GM23338 (cell line): ENCODE measurements around the gene FAM131A. TPM values are rescaled to one million over a fixed set of nuclear protein-coding genes. Genes with fewer than 3 reads are reported as not detected.

Experiments used
- ATAC-seq: fragments of 200-7000 bp; cut with Tn5 transposase; 3 replicates; pipeline ENCODE4 v1.9.1; 2020
- DNase-seq: peaks from one replicate; pipeline ENCODE4 v3.0.0-alpha.2; 2015; ENCODE audit warnings: low spot score
- H2AFZ ChIP-seq: fragments of 200-600 bp; sonication (generic); 2 replicates; pipeline ENCODE4 v1.8.0; 2016; ENCODE audit warnings: antibody characterized with exemption, mild to moderate bottlenecking, moderate library complexity
- H3F3A ChIP-seq: fragments of 200-600 bp; sonication (generic); replicated peaks from 2 replicates; pipeline ENCODE4 v1.8.0; 2017; ENCODE audit warnings: antibody characterized with exemption, mixed run types, low read depth
- H3K27ac ChIP-seq: fragments of 200-600 bp; sonication (generic); 2 replicates; pipeline ENCODE4 v1.6.1; 2016; ENCODE audit warnings: low read depth
- H3K27me3 ChIP-seq: fragments of 200-600 bp; sonication (generic); 2 replicates; pipeline ENCODE4 v1.8.0; 2016; ENCODE audit warnings: mild to moderate bottlenecking, mixed run types, moderate library complexity; ENCODE audit not compliant: insufficient read depth
- H3K36me3 ChIP-seq: fragments of 200-600 bp; sonication (generic); 2 replicates; pipeline ENCODE4 v1.8.0; 2016; ENCODE audit warnings: mild to moderate bottlenecking; ENCODE audit not compliant: insufficient read depth
- H3K4me1 ChIP-seq: fragments of 200-600 bp; sonication (generic); 2 replicates; pipeline ENCODE4 v1.8.0; 2016; ENCODE audit warnings: mild to moderate bottlenecking, moderate library complexity; ENCODE audit not compliant: insufficient read depth
- H3K4me2 ChIP-seq: fragments of 200-600 bp; sonication (generic); 2 replicates; pipeline ENCODE4 v1.7.1; 2017; ENCODE audit warnings: mixed run types
- H3K4me3 ChIP-seq: fragments of 200-600 bp; sonication (generic); 2 replicates; pipeline ENCODE4 v1.6.1; 2016; ENCODE audit warnings: mixed run types
- H3K79me2 ChIP-seq: fragments of 200-600 bp; sonication (generic); replicated peaks from 2 replicates; pipeline ENCODE4 v1.8.0; 2017; ENCODE audit warnings: mild to moderate bottlenecking; ENCODE audit not compliant: insufficient read depth
- H3K9me2 ChIP-seq: fragments of 200-600 bp; sonication (generic); 2 replicates; pipeline ENCODE4 v1.8.0; 2017; ENCODE audit not compliant: insufficient read depth
- H4K20me1 ChIP-seq: fragments of 200-600 bp; sonication (generic); replicated peaks from 2 replicates; pipeline ENCODE4 v1.8.0; 2017; ENCODE audit warnings: mild to moderate bottlenecking; ENCODE audit not compliant: insufficient read depth
- H3K27ac Mint-ChIP-seq: 2 replicates; pipeline ENCODE4 v1.8.0; 2020; ENCODE audit warnings: inconsistent platforms, mild to moderate bottlenecking, moderate library complexity, mixed read lengths
- H3K27me3 Mint-ChIP-seq: 3 replicates; pipeline ENCODE4 v1.8.0; 2022; ENCODE audit warnings: low read depth, mild to moderate bottlenecking, moderate library complexity, mixed read lengths, inconsistent platforms; ENCODE audit not compliant: insufficient read depth, poor library complexity
- H3K36me3 Mint-ChIP-seq: 3 replicates; pipeline ENCODE4 v1.8.0; 2021; ENCODE audit warnings: low read depth, mild to moderate bottlenecking, inconsistent platforms, moderate library complexity, mixed read lengths
- H3K4me1 Mint-ChIP-seq: 3 replicates; pipeline ENCODE4 v1.8.0; 2020; ENCODE audit warnings: mild to moderate bottlenecking, inconsistent platforms, mixed read lengths
- H3K4me3 Mint-ChIP-seq: 3 replicates; pipeline ENCODE4 v1.8.0; 2021; ENCODE audit warnings: moderate library complexity, mild to moderate bottlenecking, inconsistent platforms, mixed read lengths
- H3K9me3 Mint-ChIP-seq: 3 replicates; pipeline ENCODE4 v1.8.0; 2020; ENCODE audit warnings: moderate library complexity, mild to moderate bottlenecking, inconsistent platforms, mixed read lengths
- CREB1 ChIP-seq: fragments of 250-450 bp; sonication (Bioruptor Pico); IDR thresholded peaks from 2 replicates; pipeline ENCODE4 v1.5.0; 2020; ENCODE audit warnings: low read depth, mild to moderate bottlenecking, moderate library complexity
- CTCF ChIP-seq, 2 experiments: fragments of 200-600 bp in 1 of 2; sonication (generic) in 1 of 2; conservative IDR thresholded peaks; 2 replicates each; pipeline versions ENCODE4 v1.5.1 to v1.6.1; 2016 to 2017; ENCODE audit warnings: antibody characterized with exemption in 2 of 2, low read depth in 2 of 2, mild to moderate bottlenecking in 2 of 2, moderate library complexity in 1 of 2
- EZH2 ChIP-seq: fragments of 200-600 bp; sonication (generic); IDR thresholded peaks from one replicate; pipeline ENCODE4 v1.8.0; 2017; ENCODE audit warnings: antibody characterized with exemption, mild to moderate bottlenecking, low read depth; ENCODE audit not compliant: unreplicated experiment
- JUNB ChIP-seq: IDR thresholded peaks from one replicate; pipeline ENCODE4 v1.6.1; 2016; ENCODE audit warnings: antibody characterized with exemption; ENCODE audit not compliant: unreplicated experiment
- POLR2AphosphoS5 ChIP-seq: IDR thresholded peaks from 2 replicates; pipeline ENCODE4 v1.6.1; 2016; ENCODE audit warnings: antibody characterized with exemption, low read depth
- STAT1 ChIP-seq: IDR thresholded peaks from one replicate; pipeline ENCODE4 v1.6.1; 2016; ENCODE audit warnings: antibody characterized with exemption; ENCODE audit not compliant: unreplicated experiment
- ZNF114 ChIP-seq: fragments of 250-450 bp; sonication (Bioruptor Pico); IDR thresholded peaks from 2 replicates; pipeline ENCODE4 v1.5.0; 2020; ENCODE audit warnings: mild to moderate bottlenecking, moderate library complexity
- polyA plus RNA-seq: library from polyadenylated mRNA; unstranded; fragments of >200 nt; fragmentation: Nextera tagmentation; extraction: Ambion mirVana; gene quantifications from 2 replicates; pipeline ENCODE4 v1.2.1, GENCODE V29; 2016
- total RNA-seq: library from RNA; depleted of rRNA; stranded (reverse); fragments of >200 nt; shearing (Covaris generic); gene quantifications from 2 replicates; pipeline ENCODE4 v1.2.3, GENCODE V29; 2014
- TF ChIP-seq, protein P1 (sequence below): IDR thresholded peaks from 2 replicates; pipeline ENCODE4 v1.6.1; 2016; ENCODE audit warnings: antibody characterized with exemption

Gene FAM131A
- total and polyA plus RNA-seq, 2 experiments from 2014 or later: 6.7 to 31.8 TPM

GRCh38 chr3:184311633-184312032 lies 25.8 kb upstream of the FAM131A start (continued):
- no peak for TF ChIP-seq CTCF (conservative IDR thresholded peaks at IDR 0.05; ENCODE audit: low read depth in 2 of 2)
- TF ChIP-seq, protein P1, sequence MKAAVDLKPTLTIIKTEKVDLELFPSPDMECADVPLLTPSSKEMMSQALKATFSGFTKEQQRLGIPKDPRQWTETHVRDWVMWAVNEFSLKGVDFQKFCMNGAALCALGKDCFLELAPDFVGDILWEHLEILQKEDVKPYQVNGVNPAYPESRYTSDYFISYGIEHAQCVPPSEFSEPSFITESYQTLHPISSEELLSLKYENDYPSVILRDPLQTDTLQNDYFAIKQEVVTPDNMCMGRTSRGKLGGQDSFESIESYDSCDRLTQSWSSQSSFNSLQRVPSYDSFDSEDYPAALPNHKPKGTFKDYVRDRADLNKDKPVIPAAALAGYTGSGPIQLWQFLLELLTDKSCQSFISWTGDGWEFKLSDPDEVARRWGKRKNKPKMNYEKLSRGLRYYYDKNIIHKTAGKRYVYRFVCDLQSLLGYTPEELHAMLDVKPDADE: no peak
- TF ChIP-seq JUNB: no peak
- TF ChIP-seq EZH2: no peak
- TF ChIP-seq CREB1 (CRISPR knock-in tag): no peak
- TF ChIP-seq STAT1: no peak

DNA sequence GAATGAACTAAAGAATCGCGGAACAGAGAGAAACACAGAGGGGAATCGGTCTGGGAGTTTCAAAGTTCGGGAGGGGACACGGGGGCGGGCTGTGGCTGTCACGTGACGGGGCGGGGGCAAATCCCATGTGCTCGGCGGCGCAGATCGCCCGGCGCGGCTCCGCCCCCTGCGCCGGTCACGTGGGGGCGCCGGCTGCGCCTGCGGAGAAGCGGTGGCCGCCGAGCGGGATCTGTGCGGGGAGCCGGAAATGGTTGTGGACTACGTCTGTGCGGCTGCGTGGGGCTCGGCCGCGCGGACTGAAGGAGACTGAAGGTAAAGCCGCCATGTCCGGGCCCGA lies 23.1 kb upstream of the FAM131A start, which contains the start of gene EIF4G1:
TSS of gene EIF4G1 (plus strand) at position 244 of the 337 bp plus-strand sequence. CDS start 1,191 bp downstream, outside the sequence.
- peak within 1 kb of the TSS; percentile 92 for H3K4me3 ChIP-seq
- H3K27me3 ChIP-seq: no peaks in the 10 kb centered on the region
- ATAC-seq: peak; percentile 75
- Mint-ChIP-seq H3K4me1 (peaks cover 24% of the 10 kb centered on the region), H3K9me3 (no peaks in the 10 kb centered on the region), H3K27me3 (peaks cover 21% of the 10 kb centered on the region), H3K36me3 (peaks cover 46% of the 10 kb centered on the region), H3K27ac (peak within 1 kb of the TSS; percentile 92), H3K4me3 (peak within 1 kb of the TSS; percentile 92)
- H3K4me2 ChIP-seq: peak within 1 kb of the TSS; percentile 93
- H3K36me3 ChIP-seq: peaks cover 17% of the 10 kb centered on the region; the same call in 1 of the 2 replicates
- peak; percentile 70 for TF ChIP-seq POLR2AphosphoS5
- TF ChIP-seq ZNF114: no peak
- DNase-seq: peak; percentile 95
- H2AFZ ChIP-seq: peak within 1 kb of the TSS; percentile 9; the same call in 1 of the 2 replicates
- peaks cover 8% of the 10 kb centered on the region; the same call in 1 of the 2 replicates for H3F3A ChIP-seq
- H4K20me1 ChIP-seq: peaks cover 35% of the 10 kb centered on the region
- peak within 1 kb of the TSS; percentile 96 for H3K27ac ChIP-seq
- H3K4me1 ChIP-seq: peaks cover 11% of the 10 kb centered on the region
- H3K9me2 ChIP-seq: no peaks in the 10 kb centered on the region
- peaks cover 47% of the 10 kb centered on the region for H3K79me2 ChIP-seq

DNA sequence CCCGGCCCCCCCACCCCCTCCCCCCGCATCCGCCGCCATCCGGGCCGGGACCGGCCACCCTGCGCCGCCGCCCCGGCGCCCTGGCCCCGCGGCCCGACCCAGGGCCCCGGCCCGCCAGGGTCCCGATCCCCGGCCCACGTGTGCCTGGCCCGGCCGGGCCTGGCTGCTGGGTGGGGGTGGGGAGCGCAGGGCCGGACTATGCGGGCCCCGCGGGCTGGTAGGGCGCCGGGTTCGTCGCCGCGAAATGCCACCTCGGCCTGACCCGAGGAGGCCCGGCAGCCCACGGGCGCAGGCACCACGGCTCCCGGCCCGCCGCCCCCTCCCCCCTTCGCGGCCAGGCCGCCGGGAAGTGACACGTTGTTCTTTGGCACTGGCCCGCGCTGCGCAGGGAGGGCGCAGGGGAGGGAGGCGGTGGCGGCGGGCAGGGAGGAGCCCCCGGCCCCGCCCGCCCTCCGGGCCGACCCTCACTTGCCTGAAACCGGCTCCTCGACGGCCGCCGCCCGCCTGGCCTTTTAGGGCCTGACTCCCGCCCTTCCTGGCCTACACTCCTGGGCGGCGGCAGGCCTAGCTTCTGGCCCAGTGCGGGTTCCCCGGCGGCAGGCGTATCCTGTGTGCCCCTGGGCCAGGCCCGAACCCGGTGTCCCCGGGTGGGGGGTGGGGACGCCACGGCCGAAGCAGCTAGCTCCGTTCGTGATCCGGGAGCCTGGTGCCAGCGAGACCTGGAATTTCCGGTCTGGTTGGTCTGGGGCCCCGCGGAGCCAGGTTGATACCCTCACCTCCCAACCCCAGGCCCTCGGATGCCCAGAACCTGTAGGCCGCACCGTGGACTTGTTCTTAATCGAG lies 22.5 kb upstream of the FAM131A start:
- Histone ChIP-seq H2AFZ (no peak overlapping the region), H3K27me3 (no peaks in the 10 kb centered on the region), H3K9me2 (no peaks in the 10 kb centered on the region), H3K4me1 (peaks cover 11% of the 10 kb centered on the region), H3K4me2 (peak overlapping the region; percentile 93), H3K36me3 (peaks cover 21% of the 10 kb centered on the region), H3F3A (peaks cover 8% of the 10 kb centered on the region; the same call in 1 of the 2 replicates), H4K20me1 (peaks cover 39% of the 10 kb centered on the region), H3K79me2 (peaks cover 52% of the 10 kb centered on the region), H3K27ac (0 out of 2 replicates have a peak overlapping the region, but pooled peaks have one; percentile 66), H3K4me3 (peak overlapping the region; percentile 92)
- Mint-ChIP-seq H3K9me3 (no peaks in the 10 kb centered on the region), H3K27ac (peak overlapping the region; percentile 92), H3K27me3 (peaks cover 22% of the 10 kb centered on the region), H3K4me1 (peaks cover 29% of the 10 kb centered on the region), H3K4me3 (peak overlapping the region; percentile 92), H3K36me3 (peaks cover 46% of the 10 kb centered on the region)
- ATAC-seq (peak; percentile 32), DNase-seq (peak; percentile 66)
- TF ChIP-seq STAT1 (no peak), EZH2 (no peak), CREB1 (CRISPR knock-in tag) (peak; percentile 22; the same call in 1 of the 2 replicates)
